CD4-positive, alpha-beta T cell (primary cell): ENCODE results near the gene RGN. TPM values are rescaled to one million over a fixed set of nuclear protein-coding genes. Genes with fewer than 3 reads are reported as not detected.
"Not testable (repeated sequence)": the region's sequence is repeated elsewhere in the genome, so short reads cannot be mapped to it uniquely, and the experiment has no call there.

Experiments used
- ATAC-seq: fragments of 200-7000 bp; cut with Tn5 transposase; one replicate; pipeline ENCODE4 v1.10.0; 2022; ENCODE audit warnings: mild to moderate bottlenecking; ENCODE audit not compliant: poor library complexity
- CTCF ChIA-PET: fragments of 350-600 bp; sonication (Branson Sonifier 250); formaldehyde crosslinking; loops from one replicate; lab custom pipeline; 2021; ENCODE audit warnings: antibody characterized with exemption, inconsistent platforms; lab: Charles Lee
- POLR2A ChIA-PET: fragments of 350-600 bp; sonication (Branson Sonifier 250); formaldehyde crosslinking; loops from one replicate; lab custom pipeline; 2021; ENCODE audit warnings: antibody characterized with exemption, inconsistent platforms; lab: Charles Lee
- DNase-seq, 14 experiments: peaks; one replicate each; pipeline ENCODE4 v3.0.0-alpha.2; 2013 to 2020; ENCODE audit warnings: mixed read lengths in 2 of 14
- H3K27ac ChIP-seq, 2 donors: one replicate each; pipeline versions ENCODE4 v1.5.1 to v1.7.0; 2013; ENCODE audit warnings: low read length in 2 of 2, low read depth in 1 of 2, mild to moderate bottlenecking in 1 of 2
- H3K27me3 ChIP-seq, 2 experiments: 1 replicate in 1 of 2; 2 replicates in 1 of 2; pipeline versions ENCODE4 v1.6.1 to v1.7.0; 2013; ENCODE audit warnings: low read length in 2 of 2, control low read depth in 1 of 2, mild to moderate bottlenecking in 1 of 2, moderate library complexity in 1 of 2; ENCODE audit not compliant: insufficient read depth in 2 of 2, control insufficient read depth in 1 of 2
- H3K36me3 ChIP-seq: one replicate; pipeline ENCODE4 v1.6.1; 2013; ENCODE audit warnings: low read length, control low read depth; ENCODE audit not compliant: insufficient read depth
- H3K4me1 ChIP-seq: one replicate; pipeline ENCODE4 v1.6.1; 2013; ENCODE audit warnings: low read length, control low read depth; ENCODE audit not compliant: insufficient read depth
- H3K4me3 ChIP-seq: one replicate; pipeline ENCODE4 v1.5.1; 2013; ENCODE audit warnings: mild to moderate bottlenecking, low read length, moderate library complexity
- H3K9me3 ChIP-seq, 2 experiments: 1 replicate in 1 of 2; 2 replicates in 1 of 2; pipeline versions ENCODE4 v1.6.1 to v1.7.0; 2013; ENCODE audit warnings: low read length in 2 of 2, mild to moderate bottlenecking in 2 of 2, control low read depth in 1 of 2, moderate library complexity in 1 of 2; ENCODE audit not compliant: control insufficient read depth in 1 of 2, insufficient read depth in 1 of 2
- H3K27ac Mint-ChIP-seq: one replicate; pipeline ENCODE4 v1.8.0; 2020; ENCODE audit warnings: mixed read lengths
- H3K27me3 Mint-ChIP-seq: one replicate; pipeline ENCODE4 v1.8.0; 2021; ENCODE audit warnings: mixed read lengths
- H3K36me3 Mint-ChIP-seq: one replicate; pipeline ENCODE4 v1.8.0; 2021; ENCODE audit warnings: low read depth, mixed read lengths
- H3K4me1 Mint-ChIP-seq: one replicate; pipeline ENCODE4 v1.8.0; 2021; ENCODE audit warnings: low read depth, mixed read lengths
- H3K4me3 Mint-ChIP-seq: one replicate; pipeline ENCODE4 v1.8.0; 2020; ENCODE audit warnings: mild to moderate bottlenecking, mixed read lengths
- H3K9me3 Mint-ChIP-seq: one replicate; pipeline ENCODE4 v1.8.0; 2020; ENCODE audit warnings: mixed read lengths
- CTCF ChIP-seq: fragments of 200-600 bp; IDR thresholded peaks from one replicate; pipeline ENCODE4 v1.8.0; 2022; ENCODE audit warnings: antibody characterized with exemption, mild to moderate bottlenecking
- intact Hi-C, 2 experiments: fragments of 100-400 bp; cut with DNase I in 1 of 2; cut with micrococcal nuclease in 1 of 2; formaldehyde crosslinking; loops; one replicate each; pipeline versions ENCODE4 v1.15.1 to v1.9.0; 2023 to 2025; cut with DNase I, micrococcal nuclease
- total RNA-seq, 174 experiments: library from RNA in 2 of 174; stranded (reverse) in 2 of 174; gene quantifications; one replicate each; pipeline ENCODE4 v1.2.3 and lab custom pipeline; 2021 to 2026

Gene RGN
- total RNA-seq, 2 experiments from 2014 or later: not detected

GRCh38 chrX:47112316-47112954, 34.2 kb downstream of the RGN start:
- ChIA-PET CTCF (no interaction called here), POLR2A (no interaction called here)
- Histone ChIP-seq H3K36me3 (no peaks in the 10 kb centered on the region), H3K9me3 (no peaks in the 10 kb centered on the region), H3K4me3 (no peak overlapping the region), H3K27ac (no peak overlapping the region), H3K4me1 (no peaks in the 10 kb centered on the region), H3K27me3 (no peaks in the 10 kb centered on the region)
- no peak for TF ChIP-seq CTCF
- Mint-ChIP-seq H3K27ac (no peak overlapping the region), H3K4me1 (no peaks in the 10 kb centered on the region), H3K4me3 (no peak overlapping the region), H3K36me3 (no peaks in the 10 kb centered on the region), H3K27me3 (no peaks in the 10 kb centered on the region), H3K9me3 (no peaks in the 10 kb centered on the region)
- ATAC-seq (no peak), DNase-seq (no peak)
- intact Hi-C loops: no loop called here

- H3K4me1 Mint-ChIP-seq, H3K36me3 ChIP-seq, POLR2A ChIA-PET, H3K4me1 ChIP-seq, DNase-seq, H3K27ac ChIP-seq, H3K27me3 Mint-ChIP-seq, CTCF ChIA-PET, intact Hi-C loops, H3K9me3 Mint-ChIP-seq, H3K27ac Mint-ChIP-seq, H3K27me3 ChIP-seq, H3K9me3 ChIP-seq, ATAC-seq, H3K4me3 Mint-ChIP-seq, H3K4me3 ChIP-seq, H3K36me3 Mint-ChIP-seq: not testable (repeated sequence)
Measured at GRCh38 chrX:47116551-47117110, 38.4 kb downstream of the RGN start.

DNA sequence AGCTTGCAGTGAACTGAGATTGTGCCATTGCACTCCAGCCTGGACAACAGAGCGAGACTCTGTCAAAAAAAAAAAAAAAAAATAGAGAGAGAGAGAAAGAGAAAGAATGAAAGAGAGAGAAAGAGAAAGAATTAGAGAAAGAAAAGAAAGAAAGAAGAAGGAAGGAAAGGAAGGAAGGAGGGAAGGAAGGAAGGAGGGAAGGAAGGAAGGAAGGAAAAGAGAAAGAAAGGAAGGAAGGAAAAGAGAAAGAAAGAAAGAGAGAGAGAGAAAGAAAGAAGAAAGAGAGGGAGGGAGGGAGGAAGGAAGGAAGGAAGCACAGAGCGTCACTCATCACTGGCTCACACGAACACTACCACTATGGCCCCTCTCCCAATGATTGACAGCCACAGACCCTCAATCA, 46.2 kb downstream of the RGN start:
- H3K36me3 ChIP-seq, H3K4me1 Mint-ChIP-seq, H3K4me3 ChIP-seq, CTCF ChIA-PET, H3K27ac Mint-ChIP-seq, ATAC-seq, H3K4me3 Mint-ChIP-seq, H3K27me3 Mint-ChIP-seq, DNase-seq, H3K27ac ChIP-seq, H3K9me3 Mint-ChIP-seq, H3K9me3 ChIP-seq, POLR2A ChIA-PET, intact Hi-C loops, H3K4me1 ChIP-seq, H3K27me3 ChIP-seq, H3K36me3 Mint-ChIP-seq: not testable (repeated sequence)

- DNase-seq (peak; percentile 77 to 95 (median 84)), ATAC-seq (peak; percentile 98)
- no peaks in the 10 kb centered on the region for H3K27me3 ChIP-seq
- H3K27me3 Mint-ChIP-seq: no peaks in the 10 kb centered on the region
- H3K4me1 Mint-ChIP-seq: peaks cover 10% of the 10 kb centered on the region
- H3K36me3 ChIP-seq: no peaks in the 10 kb centered on the region
- H3K4me3 Mint-ChIP-seq: peak overlapping the region; percentile 99
- POLR2A ChIA-PET: interaction anchor here (0.6 to 3.9 kb wide), 4 partner anchors 11 to 61 kb away, joined by 3 to 58 read pairs (median 3); partner anchors contain the start of genes NDUFB11 and RBM10
- no peaks in the 10 kb centered on the region for H3K9me3 Mint-ChIP-seq
- H3K9me3 ChIP-seq: no peaks in the 10 kb centered on the region
- H3K4me3 ChIP-seq: peak overlapping the region; percentile 75
- H3K36me3 Mint-ChIP-seq: peaks cover 6% of the 10 kb centered on the region
- peak overlapping the region; percentile 98 for H3K27ac Mint-ChIP-seq
- no peak for TF ChIP-seq CTCF
- peak overlapping the region; percentile 53 to 60 for H3K27ac ChIP-seq
- peaks cover 13% of the 10 kb centered on the region for H3K4me1 ChIP-seq
- CTCF ChIA-PET: interaction anchor here (2.8 kb wide), 1 partner anchor 16 kb away, joined by 14 read pairs; the partner anchor contains the start of genes NDUFB11 and RBM10
- intact Hi-C loops: loop anchor here (1.0 to 5.0 kb wide), 2 partner anchors 15 to 682 kb away; partner anchors contain the start of gene NDUFB11 (in 2 of the 2)
Measured at GRCh38 chrX:47129157-47129898, 51.1 kb downstream of the RGN start.
